Measurements from ENCODE around the gene TACC2.
"Not testable (repeated sequence)": the region's sequence is repeated elsewhere in the genome, so short reads cannot be mapped to it uniquely, and the experiment has no call there.

TACC2 gene

GRCh38 chr10:121961456-121961855, 27.5 kb upstream of the TACC2 start:
- H3K9ac ChIP-seq (ENCODE audit: low read length) = no peak overlapping the region
- no peaks in the 10 kb centered on the region for H3F3A ChIP-seq (ENCODE audit: insufficient read depth)
- H2AFZ ChIP-seq (ENCODE audit: low read depth, low read length, severe bottlenecking) = no peak overlapping the region
- no peak overlapping the region for H3K4me3 ChIP-seq (ENCODE audit: insufficient read depth, low read length, poor library complexity, severe bottlenecking)
- peaks cover 27% of the 10 kb centered on the region for H3K36me3 ChIP-seq (ENCODE audit: low read length)
- no peaks in the 10 kb centered on the region for H3K9me3 ChIP-seq (ENCODE audit: insufficient read depth, low read length)
- H3K27ac ChIP-seq (ENCODE audit: low read depth, low read length) = no peak overlapping the region
- H3K4me2 ChIP-seq (ENCODE audit: low read depth, low read length, poor library complexity, severe bottlenecking) = no peak overlapping the region
- no peaks in the 10 kb centered on the region for H3K27me3 ChIP-seq (ENCODE audit: low read length)
- no peaks in the 10 kb centered on the region for H4K20me1 ChIP-seq (ENCODE audit: low read depth, low read length)
- H3K79me2 ChIP-seq (ENCODE audit: insufficient read depth, low read length) = no peaks in the 10 kb centered on the region
- no peak for TF ChIP-seq EZH2phosphoT487 (conservative IDR thresholded peaks at IDR 0.05; ENCODE audit: low read length)
- TF ChIP-seq CTCF (IDR thresholded peaks at IDR 0.05; ENCODE audit: insufficient read depth, low read length, poor library complexity, severe bottlenecking) = no peak
- H3K9me2 ChIP-seq (replicated peaks; ENCODE audit: insufficient read depth, low read length) = no peaks in the 10 kb centered on the region

GRCh38 chr10:121965996-121966395, 23.0 kb upstream of the TACC2 start:
- Histone ChIP-seq H3K27ac (ENCODE audit: low read depth, low read length) (no peak overlapping the region), H3K9ac (ENCODE audit: low read length) (no peak overlapping the region), H3K27me3 (ENCODE audit: low read length) (no peaks in the 10 kb centered on the region), H4K20me1 (ENCODE audit: low read depth, low read length) (no peaks in the 10 kb centered on the region), H3K79me2 (ENCODE audit: insufficient read depth, low read length) (no peaks in the 10 kb centered on the region), H3K36me3 (ENCODE audit: low read length) (peaks cover 31% of the 10 kb centered on the region), H3K9me3 (ENCODE audit: insufficient read depth, low read length) (no peaks in the 10 kb centered on the region), H3K9me2 (replicated peaks; ENCODE audit: insufficient read depth, low read length) (no peaks in the 10 kb centered on the region), H3K4me3 (ENCODE audit: insufficient read depth, low read length, poor library complexity, severe bottlenecking) (no peak overlapping the region), H3F3A (ENCODE audit: insufficient read depth) (no peaks in the 10 kb centered on the region), H2AFZ (ENCODE audit: low read depth, low read length, severe bottlenecking) (no peak overlapping the region), H3K4me2 (ENCODE audit: low read depth, low read length, poor library complexity, severe bottlenecking) (no peak overlapping the region)
- no peak for TF ChIP-seq CTCF (IDR thresholded peaks at IDR 0.05; ENCODE audit: insufficient read depth, low read length, poor library complexity, severe bottlenecking)

- not testable (repeated sequence) for H3F3A ChIP-seq (ENCODE audit: insufficient read depth); H2AFZ ChIP-seq (ENCODE audit: low read depth, low read length, severe bottlenecking); H3K4me2 ChIP-seq (ENCODE audit: low read depth, low read length, poor library complexity, severe bottlenecking); H3K9me2 ChIP-seq (replicated peaks; ENCODE audit: insufficient read depth, low read length); H4K20me1 ChIP-seq (ENCODE audit: low read depth, low read length); H3K27ac ChIP-seq (ENCODE audit: low read depth, low read length); H3K4me3 ChIP-seq (ENCODE audit: insufficient read depth, low read length, poor library complexity, severe bottlenecking); H3K9ac ChIP-seq (ENCODE audit: low read length); H3K9me3 ChIP-seq (ENCODE audit: insufficient read depth, low read length); H3K27me3 ChIP-seq (ENCODE audit: low read length)
- Histone ChIP-seq H3K36me3 (ENCODE audit: low read length) (peaks cover 26% of the 10 kb centered on the region; the same call in 1 of the 2 replicates), H3K79me2 (ENCODE audit: insufficient read depth, low read length) (peaks cover 11% of the 10 kb centered on the region)
Measured at GRCh38 chr10:121969086-121969485, 19.9 kb upstream of the TACC2 start.

GRCh38 chr10:121974019-121974534, 14.9 kb upstream of the TACC2 start:
- H3K36me3 ChIP-seq (ENCODE audit: low read length) = peaks cover 5% of the 10 kb centered on the region; the same call in 1 of the 2 replicates
- no peaks in the 10 kb centered on the region for H3F3A ChIP-seq (ENCODE audit: insufficient read depth)
- H3K4me2 ChIP-seq (ENCODE audit: low read depth, low read length, poor library complexity, severe bottlenecking) = peak overlapping the region; percentile 72
- TF ChIP-seq EZH2phosphoT487 (conservative IDR thresholded peaks at IDR 0.05; ENCODE audit: low read length) (no peak), CTCF (IDR thresholded peaks at IDR 0.05; ENCODE audit: insufficient read depth, low read length, poor library complexity, severe bottlenecking) (no peak)
- H3K4me3 ChIP-seq (ENCODE audit: insufficient read depth, low read length, poor library complexity, severe bottlenecking) = peak overlapping the region; percentile 80
- H3K9me3 ChIP-seq (ENCODE audit: insufficient read depth, low read length) = peaks cover 14% of the 10 kb centered on the region; the same call in 1 of the 2 replicates
- H3K79me2 ChIP-seq (ENCODE audit: insufficient read depth, low read length) = peaks cover 13% of the 10 kb centered on the region
- peak overlapping the region; percentile 49 for H2AFZ ChIP-seq (ENCODE audit: low read depth, low read length, severe bottlenecking)
- H3K9me2 ChIP-seq (replicated peaks; ENCODE audit: insufficient read depth, low read length) = no peaks in the 10 kb centered on the region
- peak overlapping the region; percentile 90 for H3K9ac ChIP-seq (ENCODE audit: low read length)
- no peaks in the 10 kb centered on the region for H4K20me1 ChIP-seq (ENCODE audit: low read depth, low read length)
- peak overlapping the region; percentile 83 for H3K27ac ChIP-seq (ENCODE audit: low read depth, low read length)
- H3K27me3 ChIP-seq (ENCODE audit: low read length) = no peaks in the 10 kb centered on the region
